HG03025 (cell line): ENCODE results near the gene DAP.
"Not testable (repeated sequence)": the region's sequence is repeated elsewhere in the genome, so short reads cannot be mapped to it uniquely, and the experiment has no call there.

Experiments used
- ATAC-seq: cut with Tn5 transposase; IDR thresholded peaks from one replicate; pipeline ENCODE4 v1.9.1; 2021; ENCODE audit warnings: mild to moderate bottlenecking, moderate library complexity; ENCODE audit not compliant: unreplicated experiment, low FRiP score

The DAP gene, protein sequence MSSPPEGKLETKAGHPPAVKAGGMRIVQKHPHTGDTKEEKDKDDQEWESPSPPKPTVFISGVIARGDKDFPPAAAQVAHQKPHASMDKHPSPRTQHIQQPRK

DNA sequence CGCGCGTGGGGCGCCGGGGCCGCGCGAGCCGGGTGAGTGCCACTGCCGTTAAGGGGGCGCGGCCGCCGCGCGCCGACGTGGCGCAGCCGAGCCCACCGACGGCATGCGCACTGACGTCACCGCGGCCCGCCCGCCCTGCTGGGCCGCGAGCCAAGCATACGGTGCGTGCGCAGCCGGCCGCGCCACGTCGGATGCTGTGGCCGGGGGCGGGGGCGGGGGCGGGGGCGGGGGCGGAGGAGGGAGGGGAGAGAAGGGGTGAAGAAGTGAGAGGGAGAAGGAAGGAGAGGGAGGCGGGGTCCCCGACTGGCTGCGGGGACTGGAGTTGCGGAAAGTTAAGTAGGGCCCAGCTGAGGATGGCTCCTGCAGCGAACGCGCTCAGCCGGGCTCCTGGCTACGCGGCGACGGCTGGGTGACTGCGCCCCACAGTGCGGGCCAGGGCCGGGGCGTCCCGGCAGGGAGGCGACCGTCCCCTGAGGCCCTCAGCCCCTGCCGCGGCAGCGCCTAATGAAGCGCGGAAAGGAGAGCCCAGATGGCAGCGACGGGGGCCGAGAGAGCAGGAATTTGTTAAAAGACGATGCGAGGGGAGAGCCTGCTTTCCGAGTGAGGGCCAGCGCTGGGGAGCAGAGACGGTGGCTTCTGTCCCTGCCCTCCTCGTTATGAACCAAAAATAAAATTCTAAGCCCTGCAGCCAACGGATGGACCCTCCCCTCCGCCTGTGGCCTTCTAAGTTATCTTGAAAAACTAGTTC, at the start of gene DAP:
Gene DAP (minus strand): TSS at position 50 of the 748 bp plus-strand sequence. CDS start 166 bp downstream, outside the sequence.
- ATAC-seq, result peak; percentile 75

DNA sequence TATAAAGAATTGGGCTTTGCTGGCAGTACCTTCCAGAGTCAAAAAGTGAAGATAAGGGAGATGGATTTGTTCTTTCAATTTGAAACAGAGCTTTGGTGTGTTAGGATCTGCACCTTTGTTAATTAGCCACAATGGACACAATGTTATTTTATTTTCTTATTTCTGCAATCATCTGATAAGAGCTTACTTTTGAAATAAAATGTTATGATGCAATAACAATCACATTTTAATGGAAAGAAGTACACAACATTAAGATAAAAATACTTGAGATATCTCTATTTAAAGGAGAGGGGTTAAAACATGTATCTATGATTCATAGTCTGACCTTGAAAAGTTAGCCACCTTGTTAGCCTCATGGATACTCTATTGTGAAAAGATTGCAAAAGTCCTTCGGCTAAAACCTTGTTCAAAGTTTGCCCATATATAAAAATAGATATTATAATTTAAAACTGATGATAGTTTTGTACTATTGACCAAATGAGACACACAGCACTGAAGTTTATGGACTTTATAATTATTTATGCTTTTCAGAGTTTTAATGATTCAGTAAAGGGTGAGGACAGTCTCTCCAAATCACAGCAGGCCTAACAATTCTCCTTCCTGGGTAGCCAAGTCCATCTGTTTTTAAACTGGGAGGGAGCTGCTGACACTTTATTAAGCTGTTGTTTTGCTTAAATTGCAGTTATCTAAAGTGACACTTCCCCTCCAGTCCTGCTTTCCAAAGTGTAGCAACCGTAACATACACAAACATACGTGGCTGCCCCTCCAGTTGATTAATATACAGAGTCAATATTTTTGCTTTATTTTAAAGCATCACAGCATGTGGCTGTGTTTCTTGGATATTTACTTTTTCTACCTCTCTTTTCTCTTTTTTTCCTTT, 47.6 kb upstream of the DAP start:
- no peak for ATAC-seq

DNA sequence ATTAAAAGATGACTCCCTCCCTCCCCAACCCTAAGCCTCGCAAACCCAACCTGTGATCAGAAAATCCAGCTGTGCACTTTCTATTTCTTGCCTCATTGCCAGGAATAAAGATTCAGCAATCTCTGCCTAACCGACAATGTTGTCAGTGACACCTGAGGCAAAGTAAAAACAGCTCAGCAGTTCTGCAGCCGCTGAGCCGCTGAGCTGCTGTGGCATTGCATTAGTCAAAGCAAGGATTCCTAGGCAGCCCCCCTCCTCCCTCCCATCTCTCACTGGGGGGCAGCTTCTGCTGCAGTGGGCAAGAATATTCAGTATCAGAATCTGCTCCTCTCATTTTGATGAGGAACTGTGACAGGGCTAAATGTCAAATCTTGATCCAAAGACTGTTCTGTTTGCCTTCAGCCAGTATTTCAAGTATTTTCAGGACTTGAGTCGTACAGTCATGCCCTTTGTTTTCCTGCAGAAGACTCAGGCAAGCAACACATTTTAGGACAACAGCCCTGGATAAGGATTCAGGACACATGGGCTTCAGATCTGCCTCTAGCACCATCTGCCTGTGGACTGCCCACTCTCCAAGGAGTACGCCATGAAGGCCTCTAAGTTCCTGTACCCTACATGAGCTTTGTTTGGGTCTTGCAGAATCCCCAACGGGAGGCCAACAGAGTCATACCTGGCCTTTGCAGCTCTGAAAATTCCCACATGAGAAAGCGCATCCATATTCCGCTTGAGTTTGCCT, 41.1 kb upstream of the DAP start:
- no peak for ATAC-seq

DNA sequence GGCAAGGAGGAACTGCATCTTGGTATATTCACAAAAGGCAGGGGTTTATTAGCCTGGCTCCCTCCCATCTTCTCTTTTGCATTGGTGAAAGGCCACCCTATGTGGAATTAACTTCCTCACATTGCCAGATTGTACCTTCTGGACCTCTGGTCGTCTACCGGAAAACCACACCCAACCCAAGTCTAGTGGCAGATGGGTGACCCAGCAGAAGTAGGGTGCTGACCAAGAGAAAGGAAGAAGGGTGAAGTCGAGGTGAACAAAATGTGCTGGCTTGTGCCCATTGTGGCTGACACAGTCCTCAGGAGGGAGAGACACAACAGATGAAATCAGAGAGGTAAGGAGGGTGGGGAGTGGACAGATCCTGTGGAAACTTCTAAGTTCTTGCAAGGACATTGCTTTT, 39.8 kb upstream of the DAP start:
- ATAC-seq, result no peak

DNA sequence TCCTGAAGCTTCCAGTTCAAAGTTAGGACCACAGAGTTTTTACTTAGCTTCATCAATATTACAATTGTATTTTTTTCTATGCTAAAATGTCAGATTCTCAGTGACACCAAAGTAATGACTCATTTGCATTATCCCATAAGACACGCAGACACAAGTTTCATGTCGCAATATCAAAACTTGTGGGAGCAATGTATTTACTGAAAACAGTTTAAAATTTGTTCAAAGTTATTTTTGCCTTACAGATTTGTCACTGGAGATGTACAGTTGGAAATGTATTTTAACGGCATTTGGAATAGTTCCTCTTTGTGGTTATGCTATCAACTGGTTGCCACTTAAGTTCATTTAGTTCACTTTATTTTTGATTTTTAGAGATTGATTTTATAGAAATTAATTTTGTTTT, 36.2 kb upstream of the DAP start:
- no peak for ATAC-seq

DNA sequence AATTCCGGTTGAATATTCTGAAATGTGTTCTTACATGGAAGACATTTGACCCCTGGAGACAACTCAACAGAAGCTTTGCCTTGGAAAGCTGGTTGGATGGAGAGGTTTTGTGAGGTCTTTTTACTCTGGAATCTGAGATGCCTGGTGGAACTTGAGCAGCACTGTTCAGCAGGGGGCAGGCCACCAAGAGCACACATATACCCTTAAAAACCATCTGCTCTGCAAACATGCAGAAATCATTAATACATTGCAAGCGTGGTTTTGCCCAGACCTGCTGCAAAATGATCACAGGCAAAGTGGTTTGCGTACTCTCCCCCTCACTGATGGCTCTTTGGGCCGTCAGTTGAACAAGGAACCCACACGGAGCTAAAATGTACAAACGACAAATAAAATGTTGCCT, 32.8 kb upstream of the DAP start:
- ATAC-seq, result no peak

DNA sequence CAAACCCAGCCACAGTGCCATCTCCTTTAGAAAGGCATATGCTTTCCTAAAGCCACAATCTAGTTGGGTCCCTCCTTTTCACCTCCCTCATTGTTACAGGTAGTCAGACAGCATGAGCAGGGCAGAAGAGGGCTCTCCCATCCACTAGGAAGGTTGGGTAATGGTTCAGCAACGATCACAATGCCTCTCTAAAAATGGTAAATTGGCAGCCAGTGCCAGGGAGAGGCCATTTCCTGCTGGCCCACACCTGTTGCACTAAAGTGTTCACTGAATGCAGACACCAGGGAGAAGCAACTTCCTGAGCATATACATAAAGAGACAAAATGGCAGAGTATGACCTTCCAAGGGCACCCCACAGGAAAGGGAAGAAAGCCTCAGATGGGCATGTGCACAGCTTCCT, 31.3 kb upstream of the DAP start:
- no peak for ATAC-seq

DNA sequence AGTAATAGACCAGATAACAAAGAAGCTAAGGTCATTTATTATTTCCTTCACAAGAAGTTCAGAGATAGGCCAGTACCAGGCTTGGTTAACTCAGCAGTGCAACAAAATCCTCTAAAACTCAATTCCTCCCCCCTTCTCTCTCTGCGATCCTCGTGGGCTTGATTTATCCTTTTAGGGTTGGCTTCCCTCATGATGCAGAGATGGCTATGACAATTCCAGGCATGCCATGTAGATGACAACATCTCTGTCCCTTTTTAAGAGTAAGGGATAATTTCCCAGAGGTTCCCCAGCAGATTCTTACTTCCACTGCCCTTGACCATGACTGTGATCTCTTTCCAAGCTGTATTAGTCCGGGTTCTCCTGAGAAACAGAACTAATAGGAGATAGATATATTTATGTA, 28.7 kb upstream of the DAP start:
- no peak for ATAC-seq

DNA sequence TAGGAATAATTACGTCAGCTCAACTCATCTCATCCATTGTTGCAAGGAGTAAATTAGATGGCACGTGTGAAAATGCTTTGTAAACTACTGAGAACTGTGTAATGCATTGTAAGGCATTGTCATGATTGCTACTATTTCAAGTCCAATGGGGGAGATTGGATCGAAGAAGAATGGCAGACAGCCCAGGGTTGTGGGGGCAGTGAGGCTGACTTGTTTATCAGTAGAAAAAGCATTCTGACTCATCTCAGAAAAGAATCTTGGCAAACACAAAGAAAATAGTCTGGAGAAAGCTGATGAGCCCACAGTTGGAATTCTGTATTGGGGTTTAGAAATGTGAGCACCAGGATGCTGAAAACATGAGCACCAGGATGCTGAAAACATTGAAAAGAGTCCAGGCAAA, 28.0 kb upstream of the DAP start:
- ATAC-seq, result no peak

DNA sequence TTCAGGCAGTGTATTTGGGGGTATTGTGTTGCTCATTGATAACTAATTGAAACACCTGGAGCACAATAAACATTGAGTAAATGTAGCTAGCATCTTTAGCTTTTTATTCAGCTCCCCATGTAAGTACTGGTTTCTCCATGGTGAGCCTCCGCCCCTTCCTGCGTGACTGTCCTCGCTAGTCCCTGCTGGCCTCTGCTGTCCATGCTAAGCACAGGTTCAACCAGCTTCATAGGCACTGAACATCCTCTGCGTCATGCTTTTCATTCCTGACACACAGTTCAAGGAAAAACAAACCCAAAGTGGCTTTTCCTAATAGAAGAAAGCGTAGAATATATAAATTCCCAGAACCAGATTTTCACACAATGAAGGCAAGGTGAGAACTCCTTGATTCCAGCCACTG, 27.3 kb upstream of the DAP start:
- ATAC-seq, result no peak

DNA sequence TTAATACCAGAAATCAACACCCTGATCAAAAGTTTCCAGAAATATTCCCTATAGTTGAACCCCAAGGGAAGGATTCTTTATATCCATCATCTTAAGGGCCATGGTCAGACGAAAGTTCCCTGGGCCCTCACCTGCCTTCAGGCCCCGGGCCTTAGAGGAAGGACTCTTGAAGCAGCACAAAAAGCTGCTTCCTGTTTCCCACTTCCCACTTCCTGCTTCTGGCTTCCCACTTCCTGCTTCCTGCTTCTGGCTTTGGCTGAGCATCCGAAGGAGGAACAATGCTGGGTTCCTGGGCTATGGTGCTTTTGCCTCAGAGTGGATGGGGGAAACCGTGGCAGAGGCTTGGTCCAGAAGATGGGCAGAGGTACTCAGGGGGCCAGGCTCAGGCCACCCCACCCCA, 25.8 kb upstream of the DAP start:
- ATAC-seq, result no peak

DNA sequence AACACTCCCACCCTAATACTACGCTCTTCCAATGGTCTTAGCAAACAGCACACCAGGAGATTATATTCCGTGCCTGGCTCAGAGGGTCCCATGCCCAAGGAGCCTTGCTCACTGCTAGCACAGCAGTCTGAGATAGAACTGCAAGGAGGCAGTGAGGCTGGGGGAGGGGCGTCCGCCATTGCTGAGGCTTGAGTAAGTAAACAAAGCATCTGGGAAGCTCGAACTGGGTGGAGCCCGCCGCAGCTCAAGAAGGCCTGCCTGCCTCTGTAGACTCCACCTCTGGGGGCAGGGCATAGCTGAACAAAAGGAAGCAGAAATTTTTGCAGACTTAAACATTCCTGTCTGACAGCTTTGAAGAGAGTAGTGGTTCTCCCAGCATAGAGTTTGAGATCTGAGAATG, 19.2 kb upstream of the DAP start:
- not testable (repeated sequence) for ATAC-seq

DNA sequence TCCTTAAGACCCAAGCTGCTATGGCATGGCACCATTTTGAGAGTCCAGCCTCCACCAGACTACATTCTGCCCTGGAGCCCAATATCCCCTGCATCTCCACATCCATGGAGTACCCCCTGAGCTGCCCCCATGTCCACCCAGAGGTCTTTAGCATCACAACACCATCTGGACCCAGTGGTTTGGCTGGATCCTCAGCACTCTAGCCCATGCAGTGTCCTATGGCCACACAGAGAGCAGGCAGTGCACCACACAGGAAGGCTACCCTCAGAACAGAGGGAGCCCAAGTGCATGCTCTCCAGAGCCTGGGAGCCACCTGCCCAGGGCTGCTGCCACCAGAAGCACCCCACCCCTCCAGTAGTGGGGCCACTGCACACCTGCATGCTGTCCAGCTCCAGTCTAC, 18.6 kb upstream of the DAP start:
- ATAC-seq, result no peak

DNA sequence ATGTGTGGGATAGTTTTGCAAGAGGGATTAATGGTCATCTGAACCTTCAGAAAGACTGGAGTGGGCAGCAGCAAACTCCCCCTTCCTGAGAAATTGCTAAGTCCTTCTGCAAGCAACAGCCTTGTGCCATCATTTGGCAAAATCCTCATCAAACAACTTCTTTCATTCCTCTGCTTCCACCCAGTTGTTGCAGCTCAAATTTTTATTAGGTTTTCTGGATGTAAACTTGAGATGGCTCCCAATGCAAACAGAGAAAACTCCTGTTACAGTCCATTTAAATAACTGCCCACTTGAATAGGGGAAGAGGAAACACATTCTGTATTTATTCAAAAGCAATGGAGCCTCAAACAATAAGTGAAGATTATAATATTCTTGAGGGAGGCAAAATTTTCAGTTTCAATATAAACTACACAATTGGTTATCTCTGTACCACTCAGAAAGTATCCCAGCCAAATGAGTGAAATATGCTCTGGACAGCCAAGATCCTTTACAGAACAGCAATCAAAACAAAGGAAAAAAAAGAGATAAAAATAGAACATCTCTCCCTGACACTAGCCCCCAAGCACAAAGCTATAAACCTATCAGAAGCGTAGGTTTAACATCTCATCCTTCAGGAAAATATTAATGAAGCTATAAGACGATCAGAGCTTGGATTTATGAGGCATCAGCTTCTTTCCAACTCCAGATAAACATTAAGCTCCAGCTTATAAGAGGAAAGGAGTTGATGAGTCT, 17.3 kb upstream of the DAP start:
- no peak for ATAC-seq

DNA sequence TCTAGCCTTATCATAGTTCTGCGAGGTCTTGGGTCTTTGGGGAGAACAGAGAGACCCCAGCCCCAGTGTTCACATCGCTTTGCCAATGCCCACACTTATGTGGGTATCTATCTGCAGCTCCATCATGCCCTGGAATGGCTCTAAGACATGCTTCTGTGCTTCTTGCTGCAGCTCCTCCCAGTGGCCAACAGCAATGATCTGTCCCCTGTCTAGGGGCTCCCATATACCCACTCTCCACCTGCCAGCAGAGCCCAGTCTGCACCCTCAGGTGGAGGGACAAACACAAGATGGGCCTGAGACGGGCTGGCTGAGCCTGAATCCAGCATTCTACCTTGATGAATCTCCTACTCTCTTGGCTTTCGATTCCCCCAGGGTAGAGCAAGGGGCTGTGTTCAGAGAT, 14.6 kb upstream of the DAP start:
- ATAC-seq, result no peak

DNA sequence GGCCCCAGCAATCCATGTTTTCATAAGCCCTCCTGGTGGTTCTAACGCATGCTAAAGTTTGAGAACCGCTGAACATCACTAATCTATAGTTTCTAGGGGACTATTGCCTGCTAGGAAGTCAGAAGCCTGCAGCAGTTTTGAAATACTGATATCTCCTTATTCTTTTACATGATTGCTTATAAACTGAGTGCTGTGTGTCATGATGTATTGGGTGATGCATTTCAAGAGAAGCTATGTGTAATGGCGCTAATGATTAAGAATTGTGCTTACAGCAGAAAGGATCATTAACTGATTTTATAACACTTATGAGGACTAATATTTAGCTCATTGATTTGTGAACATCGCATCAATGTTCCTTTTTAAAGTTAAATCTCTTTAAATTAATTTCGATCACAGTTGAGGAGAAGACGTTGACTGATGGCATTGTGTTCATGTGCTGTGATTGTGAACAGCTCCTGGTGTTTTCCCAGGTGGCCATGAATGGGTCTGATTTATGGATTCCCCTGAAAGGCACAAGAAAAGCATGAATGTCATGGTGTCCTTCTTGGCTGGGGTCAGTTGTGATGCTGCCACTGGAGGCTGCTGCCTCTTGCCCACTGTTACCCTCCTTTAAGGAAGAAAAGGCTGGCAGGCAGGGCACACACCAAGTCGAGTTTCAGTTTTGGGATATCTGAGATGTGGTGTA, 12.0 kb upstream of the DAP start:
- no peak for ATAC-seq

DNA sequence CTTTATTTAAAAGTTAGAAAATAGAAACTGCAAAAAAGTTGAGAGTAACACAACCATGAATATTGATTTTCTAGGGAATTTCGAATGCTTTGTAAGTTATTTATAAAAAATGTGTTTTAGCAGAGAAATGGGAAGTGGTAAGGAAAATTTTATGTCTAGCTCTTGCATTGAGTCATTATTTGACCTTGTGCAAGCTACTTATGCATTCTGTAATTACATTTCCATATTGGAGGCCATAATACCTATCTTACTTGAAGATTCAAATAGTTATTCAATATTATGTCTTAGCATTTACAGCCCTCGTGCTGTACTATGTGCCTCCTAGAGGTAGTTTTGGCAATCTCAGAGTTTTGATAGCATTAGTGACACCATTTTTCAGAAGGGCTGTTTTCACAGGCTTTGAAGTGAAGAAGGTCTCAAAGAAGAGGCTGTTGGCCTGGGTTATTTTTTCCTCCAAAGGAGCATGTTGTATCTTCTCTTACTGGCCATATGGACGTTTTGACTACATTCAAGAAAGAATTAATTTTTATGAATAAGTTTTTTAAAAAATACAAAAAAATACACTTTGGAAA, 7.4 kb upstream of the DAP start:
- ATAC-seq, result no peak

DNA sequence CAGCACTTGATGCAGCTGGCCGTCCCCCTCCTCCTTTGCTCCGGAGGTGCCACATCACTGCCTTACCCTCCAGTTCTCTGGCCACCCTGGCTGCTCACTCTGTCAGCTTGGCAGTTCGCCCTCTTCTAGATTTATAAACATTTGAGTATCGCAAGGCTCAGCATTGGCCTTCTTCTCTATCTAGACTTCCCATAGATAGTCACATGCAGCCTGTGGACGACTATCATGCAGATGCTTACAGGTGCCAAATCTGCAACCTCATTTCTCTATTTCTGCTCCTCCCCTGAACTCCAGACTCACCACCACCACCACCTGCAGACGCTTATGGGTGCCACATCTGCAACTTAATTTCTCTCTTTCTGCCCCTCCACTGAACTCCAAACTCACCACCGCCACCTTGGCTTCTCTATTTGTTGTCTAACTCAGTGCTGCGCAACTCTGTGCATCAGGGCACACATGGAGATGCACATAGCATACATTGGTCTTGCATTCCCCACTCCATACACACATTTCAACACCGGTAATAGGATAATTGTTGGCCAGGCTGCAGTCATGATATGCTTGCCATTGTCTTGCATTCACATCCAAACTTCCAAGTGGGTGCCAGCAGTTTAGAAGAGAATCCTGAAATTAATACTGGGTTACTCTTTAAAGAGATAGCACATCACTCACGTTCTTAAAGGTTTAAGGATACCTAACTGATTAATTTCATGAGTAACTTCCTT, 1.9 kb upstream of the DAP start:
- ATAC-seq, result no peak
